H1 (cell line): Measurements from ENCODE around the gene PSPH. TPM values are rescaled to one million over a fixed set of nuclear protein-coding genes. Genes with fewer than 3 reads are reported as not detected.

Experiments
- CTCF ChIA-PET: fragments of 300-600 bp; sonication (Branson Sonifier 250); formaldehyde crosslinking; loops from one replicate; lab custom pipeline; 2021; ENCODE audit not compliant: partially characterized antibody; lab: Charles Lee
- POLR2A ChIA-PET: fragments of 300-600 bp; sonication (Branson Sonifier 250); formaldehyde crosslinking; loops from one replicate; lab custom pipeline; 2021; ENCODE audit warnings: inconsistent platforms; ENCODE audit not compliant: partially characterized antibody; lab: Charles Lee
- DNase-seq, 2 experiments: peaks; one replicate each; pipeline versions ENCODE4 v3.0.0 to v3.0.0-alpha.2; 2010 to 2022; ENCODE audit warnings: low spot score in 2 of 2, low read depth in 1 of 2, mixed read lengths in 1 of 2
- FAIRE-seq: peaks from 2 replicates; lab custom pipeline; 2011; peaks lifted over from hg19 to GRCh38; lab: Jason Lieb, UNC
- H2AFZ ChIP-seq: 2 replicates; pipeline ENCODE4 v1.8.1; 2012; ENCODE audit warnings: low read length, inconsistent platforms
- H2AK5ac ChIP-seq: 2 replicates; pipeline ENCODE4 v1.6.1; 2013; ENCODE audit warnings: low read depth, low read length
- H2BK120ac ChIP-seq: replicated peaks from 2 replicates; pipeline ENCODE3; 2013; ENCODE audit warnings: low read depth, low read length, inconsistent platforms
- H2BK12ac ChIP-seq: 2 replicates; pipeline ENCODE4 v1.6.1; 2013; ENCODE audit warnings: low read depth, low read length
- H2BK15ac ChIP-seq: 2 replicates; pipeline ENCODE4 v1.6.1; 2013; ENCODE audit warnings: low read length
- H2BK20ac ChIP-seq: 2 replicates; pipeline ENCODE4 v1.6.1; 2013; ENCODE audit warnings: low read length
- H2BK5ac ChIP-seq: 2 replicates; pipeline ENCODE4 v1.6.1; 2013; ENCODE audit warnings: low read depth, low read length
- H3K14ac ChIP-seq: 2 replicates; pipeline ENCODE4 v1.6.1; 2013; ENCODE audit warnings: inconsistent platforms; ENCODE audit not compliant: insufficient read length
- H3K18ac ChIP-seq: 2 replicates; pipeline ENCODE4 v1.6.1; 2013; ENCODE audit warnings: low read length; ENCODE audit errors: extremely low read depth
- H3K23ac ChIP-seq: 2 replicates; pipeline ENCODE4 v1.6.1; 2013; ENCODE audit warnings: inconsistent platforms; ENCODE audit not compliant: insufficient read length
- H3K23me2 ChIP-seq: 2 replicates; pipeline ENCODE4 v1.6.1; 2013; ENCODE audit warnings: low read depth, low read length
- H3K27ac ChIP-seq: 2 replicates; pipeline ENCODE4 v1.6.1; 2011; ENCODE audit warnings: low read depth, low read length, inconsistent platforms
- H3K27me3 ChIP-seq, 4 experiments: replicated peaks in 1 of 4; 1 replicate in 1 of 4; 2 replicates in 3 of 4; pipeline versions ENCODE4 v1.6.1 to v1.8.1; 2011 to 2013; ENCODE audit warnings: low read length in 3 of 4, mild to moderate bottlenecking in 3 of 4, inconsistent platforms in 2 of 4, mixed read lengths in 2 of 4, moderate library complexity in 1 of 4; ENCODE audit not compliant: control insufficient read depth in 3 of 4, insufficient read depth in 3 of 4; ENCODE audit errors: extremely low read depth in 1 of 4
- H3K36me3 ChIP-seq, 4 experiments: 2 replicates each; pipeline versions ENCODE4 v1.6.1 to v1.8.1; 2011 to 2013; ENCODE audit warnings: mild to moderate bottlenecking in 4 of 4, low read length in 3 of 4, moderate library complexity in 2 of 4, control low read depth in 1 of 4, inconsistent platforms in 1 of 4; ENCODE audit not compliant: insufficient read depth in 4 of 4, control insufficient read depth in 2 of 4
- H3K4ac ChIP-seq: replicated peaks from 2 replicates; pipeline ENCODE3; 2013; ENCODE audit warnings: low read length, low read depth, mixed read lengths, inconsistent platforms; ENCODE audit not compliant: insufficient read length
- H3K4me1 ChIP-seq, 4 experiments: replicated peaks in 1 of 4; 1 replicate in 1 of 4; 2 replicates in 3 of 4; pipeline versions ENCODE4 v1.6.1 to v1.8.1; 2011 to 2013; ENCODE audit warnings: low read length in 3 of 4, inconsistent platforms in 2 of 4, mixed read lengths in 1 of 4; ENCODE audit not compliant: insufficient read depth in 4 of 4, control insufficient read depth in 3 of 4
- H3K4me2 ChIP-seq, 2 experiments: 2 replicates each; pipeline versions ENCODE4 v1.6.1 to v1.8.1; 2011 to 2013; ENCODE audit warnings: low read depth in 2 of 2, low read length in 2 of 2, control low read depth in 1 of 2, inconsistent platforms in 1 of 2, mild to moderate bottlenecking in 1 of 2; ENCODE audit not compliant: insufficient read depth in 1 of 2
- H3K4me3 ChIP-seq, 4 experiments: fragments of 200-600, 300-600 bp in 1 of 4; sonication (generic), shearing (Covaris generic), sonication (Bioruptor Twin) in 1 of 4; 2 replicates each; pipeline versions ENCODE4 v1.5.1 to v1.8.1; 2011 to 2016; ENCODE audit warnings: low read length in 4 of 4, low read depth in 3 of 4, control low read depth in 2 of 4, inconsistent platforms in 2 of 4, mild to moderate bottlenecking in 2 of 4, mixed read lengths in 1 of 4, moderate library complexity in 1 of 4; ENCODE audit not compliant: insufficient read depth in 2 of 4; ENCODE audit errors: extremely low read depth in 1 of 4
- H3K56ac ChIP-seq: replicated peaks from 2 replicates; pipeline ENCODE3; 2013; ENCODE audit warnings: low read depth, mild to moderate bottlenecking, mixed read lengths, low read length, inconsistent platforms; ENCODE audit not compliant: insufficient read length
- H3K79me1 ChIP-seq: 2 replicates; pipeline ENCODE4 v1.6.1; 2013; ENCODE audit warnings: low read depth, low read length, control low read depth
- H3K79me2 ChIP-seq, 2 experiments: 2 replicates each; pipeline versions ENCODE4 v1.6.1 to v1.8.1; 2012 to 2013; ENCODE audit warnings: low read length in 2 of 2, mild to moderate bottlenecking in 2 of 2, inconsistent platforms in 1 of 2; ENCODE audit not compliant: insufficient read depth in 2 of 2, control insufficient read depth in 1 of 2
- H3K9ac ChIP-seq, 4 experiments: replicated peaks in 1 of 4; 1 replicate in 1 of 4; 2 replicates in 3 of 4; pipeline versions ENCODE4 v1.6.1 to v1.8.1; 2011 to 2013; ENCODE audit warnings: low read depth in 3 of 4, low read length in 3 of 4, control low read depth in 2 of 4, mild to moderate bottlenecking in 2 of 4, moderate library complexity in 2 of 4, inconsistent platforms in 1 of 4; ENCODE audit errors: extremely low read depth in 1 of 4
- H3K9me3 ChIP-seq, 2 experiments: 2 replicates each; pipeline versions ENCODE4 v1.6.1 to v1.8.1; 2012 to 2013; ENCODE audit warnings: mild to moderate bottlenecking in 2 of 2, moderate library complexity in 2 of 2, control low read depth in 1 of 2, inconsistent platforms in 1 of 2, low read depth in 1 of 2, low read length in 1 of 2, mixed read lengths in 1 of 2; ENCODE audit not compliant: insufficient read depth in 2 of 2
- H4K20me1 ChIP-seq, 2 experiments: replicated peaks in 1 of 2; 2 replicates each; pipeline versions ENCODE3 to v1.8.1; 2011 to 2013; ENCODE audit warnings: inconsistent platforms in 2 of 2, low read length in 2 of 2, mild to moderate bottlenecking in 1 of 2; ENCODE audit not compliant: insufficient read depth in 2 of 2, control insufficient read depth in 1 of 2
- H4K5ac ChIP-seq: 2 replicates; pipeline ENCODE4 v1.6.1; 2013; ENCODE audit warnings: low read length, low read depth, mixed read lengths, inconsistent platforms; ENCODE audit not compliant: insufficient read length
- H4K8ac ChIP-seq: 2 replicates; pipeline ENCODE4 v1.8.0; 2013; ENCODE audit warnings: mild to moderate bottlenecking, moderate library complexity, low read length, inconsistent platforms; ENCODE audit not compliant: insufficient read depth; ENCODE audit errors: extremely low read depth
- H4K91ac ChIP-seq: replicated peaks from 2 replicates; pipeline ENCODE3; 2013; ENCODE audit warnings: low read length, mixed read lengths, inconsistent platforms; ENCODE audit not compliant: insufficient read length
- ATF2 ChIP-seq: IDR thresholded peaks from 2 replicates; pipeline ENCODE4 v1.6.1; 2012; ENCODE audit warnings: low read length, inconsistent platforms
- CHD1 ChIP-seq: IDR thresholded peaks from 2 replicates; pipeline ENCODE4 v1.6.1; 2012; ENCODE audit warnings: low read depth, low read length, improper control_type of control experiment
- CREB1 ChIP-seq: IDR thresholded peaks from 2 replicates; pipeline ENCODE4 v1.6.1; 2012; ENCODE audit warnings: inconsistent platforms
- EGR1 ChIP-seq: IDR thresholded peaks from 2 replicates; pipeline ENCODE4 v1.6.1; 2011; ENCODE audit warnings: low read depth, low read length, borderline replicate concordance
- FOSL1 ChIP-seq: IDR thresholded peaks from 2 replicates; pipeline ENCODE4 v1.6.1; 2011; ENCODE audit warnings: mild to moderate bottlenecking, low read depth, low read length, moderate library complexity; ENCODE audit not compliant: insufficient read depth
- KDM4A ChIP-seq: IDR thresholded peaks from one replicate; pipeline ENCODE4 v1.7.1; 2012; ENCODE audit warnings: low read depth, mild to moderate bottlenecking, moderate library complexity, low read length, inconsistent platforms; ENCODE audit not compliant: severe bottlenecking
- MAFK ChIP-seq: IDR thresholded peaks from 2 replicates; pipeline ENCODE4 v1.6.1; 2012; ENCODE audit warnings: low read depth, mild to moderate bottlenecking, improper control_type of control experiment, low read length
- RBBP5 ChIP-seq: IDR thresholded peaks from 2 replicates; pipeline ENCODE4 v1.7.1; 2012; ENCODE audit warnings: low read depth, mild to moderate bottlenecking, inconsistent platforms, low read length, moderate library complexity, borderline replicate concordance
- RFX5 ChIP-seq: IDR thresholded peaks from 2 replicates; pipeline ENCODE4 v1.6.1; 2011; ENCODE audit warnings: low read depth, low read length, improper control_type of control experiment, borderline replicate concordance
- RNF2 ChIP-seq: fragments of 200-900, 300-1000 bp; sonication (generic); IDR thresholded peaks from 2 replicates; pipeline ENCODE4 v1.7.1; 2016; ENCODE audit warnings: borderline replicate concordance, low read depth, mild to moderate bottlenecking, antibody characterized with exemption, low read length; ENCODE audit not compliant: poor library complexity, severe bottlenecking; ENCODE audit errors: missing control alignments
- SIRT6 ChIP-seq: IDR thresholded peaks from one replicate; pipeline ENCODE4 v1.7.1; 2012; ENCODE audit warnings: low read length, inconsistent platforms
- SP1 ChIP-seq: IDR thresholded peaks from 2 replicates; pipeline ENCODE4 v1.6.1; 2011; ENCODE audit warnings: low read depth, low read length
- TAF7 ChIP-seq: optimal IDR thresholded peaks from 2 replicates; pipeline ENCODE3; 2011; ENCODE audit warnings: low read depth, mild to moderate bottlenecking, inconsistent platforms, low read length, moderate library complexity, borderline replicate concordance
- WGBS, 2 experiments: shearing (Covaris generic) in 1 of 2; methylation state at CpG; one replicate each; pipeline versions ENCODE4 v1.1.6 to v1.1.7; 2013 to 2015; ENCODE audit warnings: low lambda C conversion rate in 2 of 2, mixed read lengths in 2 of 2, inconsistent platforms in 1 of 2, low coverage in 1 of 2, missing lambda C conversion rate in 1 of 2; ENCODE audit not compliant: insufficient replicate concordance in 2 of 2, insufficient coverage in 1 of 2, insufficient read length in 1 of 2; ENCODE audit errors: extremely low coverage in 1 of 2, missing lambda C conversion rate in 1 of 2; 5-methylcytosine and 5-hydroxymethylcytosine counted together
- polyA plus RNA-seq, 7 experiments: library from polyadenylated mRNA; depleted of rRNA in 3 of 7; stranded (reverse) in 5 of 7; unstranded in 2 of 7; fragments of >200 nt in 5 of 7; fragments of 200-250 nt in 2 of 7; gene quantifications; 1 replicate in 5 of 7; 2 replicates in 1 of 7; 4 replicates in 1 of 7; pipeline versions ENCODE4 v1.2.1 to v1.2.3, GENCODE V29; 2011 to 2013; ENCODE audit warnings: missing spikeins in 2 of 7, mixed read lengths in 2 of 7
- total RNA-seq: library from RNA; stranded (reverse); fragmentation: NEBNext Ultra II Directional; extraction: Animal tissue kit (Norgen Biotek cat#: 25700); gene quantifications from 2 replicates; pipeline ENCODE4 v1.2.1, GENCODE V29; 2021

PSPH gene
- total and polyA plus RNA-seq, 2 of the 8 experiments (the other 6 are each of a cell fraction or from before 2014, with no cell fraction given), result 31.0 to 64.8 TPM

- peaks cover 0 to 3% of the 10 kb centered on the region in 2 experiments; a peak in 2 of 4 replicates for H3K9me3 ChIP-seq
- H3K14ac ChIP-seq, result no peak overlapping the region
- H4K20me1 ChIP-seq, result no peaks in the 10 kb centered on the region
- no peaks in the 10 kb centered on the region for H3K23me2 ChIP-seq
- no peak overlapping the region for H4K8ac ChIP-seq
- no peak overlapping the region for H3K9ac ChIP-seq
- H2BK5ac ChIP-seq, result no peak overlapping the region
- H3K4me1 ChIP-seq, result no peaks in the 10 kb centered on the region; a peak in 2 of 7 replicates
- H2BK15ac ChIP-seq, result no peak overlapping the region
- H3K36me3 ChIP-seq, result no peaks in the 10 kb centered on the region
- H4K5ac ChIP-seq, result no peak overlapping the region
- no peak overlapping the region for H3K56ac ChIP-seq
- no peak overlapping the region for H2BK120ac ChIP-seq
- H2BK20ac ChIP-seq, result no peak overlapping the region
- no peak overlapping the region for H3K23ac ChIP-seq
- H3K79me1 ChIP-seq, result no peaks in the 10 kb centered on the region
- no peak for TF ChIP-seq MAFK
- no peak for TF ChIP-seq TAF7
- TF ChIP-seq EGR1, result no peak
- no peak for TF ChIP-seq FOSL1
- TF ChIP-seq CHD1, result no peak
- TF ChIP-seq KDM4A, result no peak
- no peak for TF ChIP-seq SIRT6
- TF ChIP-seq ATF2, result no peak
- no peak for TF ChIP-seq RFX5
- TF ChIP-seq CREB1, result no peak
- TF ChIP-seq SP1, result no peak
- TF ChIP-seq RNF2, result no peak
- no peak for TF ChIP-seq RBBP5
- TF ChIP-seq, all 59 proteins: peak for 0
- Histone ChIP-seq H3K79me2 (no peaks in the 10 kb centered on the region), H4K91ac (no peak overlapping the region), H3K27me3 (no peaks in the 10 kb centered on the region), H3K27ac (no peak overlapping the region), H3K4me2 (no peak overlapping the region), H3K4ac (no peak overlapping the region), H3K18ac (no peak overlapping the region), H2AFZ (no peak overlapping the region), H3K4me3 (no peak overlapping the region), H2AK5ac (no peak overlapping the region), H2BK12ac (no peak overlapping the region)
- WGBS, 2 experiments, result 84% methylated on average over 3 of the region's 3 CpGs; no CpG with 5 or more reads in 1 of the 2 experiments
- FAIRE-seq (no peak), DNase-seq (no peak)
- CTCF ChIA-PET, result interaction anchor here (1.0 to 3.8 kb wide), 2 partner anchors 12 to 119 kb away, joined by 3 to 23 read pairs; no protein-coding TSS in a partner anchor
- POLR2A ChIA-PET, result interaction anchor here (1.5 to 3.3 kb wide), 3 partner anchors 9 to 57 kb away, joined by 6 to 18 read pairs (median 7); no protein-coding TSS in a partner anchor
Measured at GRCh38 chr7:56091591-56091990, 40.3 kb upstream of the PSPH start.
